ENCODE measurements around the gene ZFAND3.

DNA sequence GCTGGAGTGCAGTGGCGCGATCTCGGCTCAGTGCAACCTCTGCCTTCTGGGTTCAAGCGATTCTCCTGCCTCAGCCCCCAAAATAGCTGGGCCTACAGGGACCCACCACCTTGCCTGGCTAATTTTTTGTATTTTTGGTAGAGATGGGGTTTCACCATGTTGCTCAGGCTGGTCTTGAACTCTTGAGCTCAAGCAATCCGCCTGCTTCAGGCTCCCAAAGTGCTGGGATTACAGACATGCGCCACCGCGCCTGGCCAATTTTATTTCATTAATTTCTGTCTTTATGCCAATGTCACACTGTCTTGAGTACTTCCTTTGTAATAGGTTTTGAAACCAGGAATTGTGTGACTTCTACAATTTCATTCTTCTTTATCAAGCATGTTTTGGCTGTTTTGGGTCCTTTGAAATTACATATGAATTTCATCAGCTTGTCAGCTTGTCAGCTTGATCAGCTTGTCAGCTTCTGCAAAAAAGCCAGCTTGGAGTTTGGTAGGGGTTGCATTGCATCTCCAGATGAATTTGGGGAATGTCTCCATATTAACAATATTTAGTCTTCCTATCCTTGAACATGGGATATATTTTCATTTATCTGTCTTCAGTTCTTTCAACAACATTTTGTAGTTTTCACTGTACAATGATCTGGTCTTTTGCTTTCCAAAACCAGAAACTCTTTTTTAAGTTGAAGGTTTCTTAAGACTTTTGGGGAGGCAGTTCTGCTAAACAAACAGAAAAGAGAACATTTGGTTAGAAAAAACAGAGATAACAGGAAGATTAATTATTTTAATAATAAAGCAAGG lies 20.8 kb downstream of the ZFAND3 start:
- TF ChIP-seq, protein P1, sequence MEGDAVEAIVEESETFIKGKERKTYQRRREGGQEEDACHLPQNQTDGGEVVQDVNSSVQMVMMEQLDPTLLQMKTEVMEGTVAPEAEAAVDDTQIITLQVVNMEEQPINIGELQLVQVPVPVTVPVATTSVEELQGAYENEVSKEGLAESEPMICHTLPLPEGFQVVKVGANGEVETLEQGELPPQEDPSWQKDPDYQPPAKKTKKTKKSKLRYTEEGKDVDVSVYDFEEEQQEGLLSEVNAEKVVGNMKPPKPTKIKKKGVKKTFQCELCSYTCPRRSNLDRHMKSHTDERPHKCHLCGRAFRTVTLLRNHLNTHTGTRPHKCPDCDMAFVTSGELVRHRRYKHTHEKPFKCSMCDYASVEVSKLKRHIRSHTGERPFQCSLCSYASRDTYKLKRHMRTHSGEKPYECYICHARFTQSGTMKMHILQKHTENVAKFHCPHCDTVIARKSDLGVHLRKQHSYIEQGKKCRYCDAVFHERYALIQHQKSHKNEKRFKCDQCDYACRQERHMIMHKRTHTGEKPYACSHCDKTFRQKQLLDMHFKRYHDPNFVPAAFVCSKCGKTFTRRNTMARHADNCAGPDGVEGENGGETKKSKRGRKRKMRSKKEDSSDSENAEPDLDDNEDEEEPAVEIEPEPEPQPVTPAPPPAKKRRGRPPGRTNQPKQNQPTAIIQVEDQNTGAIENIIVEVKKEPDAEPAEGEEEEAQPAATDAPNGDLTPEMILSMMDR (IDR thresholded peaks at IDR 0.05): no peak
- TF ChIP-seq POLR2A (IDR thresholded peaks at IDR 0.05) (no peak), POLR2AphosphoS5 (IDR thresholded peaks at IDR 0.05; ENCODE audit: insufficient read depth in 1 of 2, low read depth in 1 of 2) (no peak)
